Stimulated activated effector memory CD8-positive, alpha-beta T cell treated with anti-CD3 and anti-CD28 coated beads, Interleukin-12 subunit alpha, Interleukin-12 subunit beta, amount 100 ng/mL, for 72 hours (primary cell): Measurements from ENCODE around the gene KIF9.
"Not testable (repeated sequence)": the region's sequence is repeated elsewhere in the genome, so short reads cannot be mapped to it uniquely, and the experiment has no call there.

Source experiments
- ATAC-seq: fragments of 150-1000 bp; cut with Tn5 transposase; 2 replicates; pipeline ENCODE4 v1.10.0; 2021
- DNase-seq, 2 donors: peaks; one replicate each; pipeline ENCODE4 v3.0.0; 2021 to 2022; ENCODE audit warnings: low spot score in 2 of 2
- H3K27ac Mint-ChIP-seq: one replicate; pipeline ENCODE4 v1.8.0; 2022; ENCODE audit warnings: mild to moderate bottlenecking, mixed read lengths
- H3K36me3 Mint-ChIP-seq: one replicate; pipeline ENCODE4 v1.8.0; 2022; ENCODE audit warnings: mild to moderate bottlenecking, mixed read lengths
- H3K4me1 Mint-ChIP-seq: one replicate; pipeline ENCODE4 v1.8.0; 2022; ENCODE audit warnings: mixed read lengths
- H3K4me3 Mint-ChIP-seq: one replicate; pipeline ENCODE4 v1.8.0; 2022; ENCODE audit warnings: mild to moderate bottlenecking, mixed read lengths
- H3K9me3 Mint-ChIP-seq: one replicate; pipeline ENCODE4 v1.8.0; 2022; ENCODE audit warnings: mixed read lengths

KIF9 gene

DNA sequence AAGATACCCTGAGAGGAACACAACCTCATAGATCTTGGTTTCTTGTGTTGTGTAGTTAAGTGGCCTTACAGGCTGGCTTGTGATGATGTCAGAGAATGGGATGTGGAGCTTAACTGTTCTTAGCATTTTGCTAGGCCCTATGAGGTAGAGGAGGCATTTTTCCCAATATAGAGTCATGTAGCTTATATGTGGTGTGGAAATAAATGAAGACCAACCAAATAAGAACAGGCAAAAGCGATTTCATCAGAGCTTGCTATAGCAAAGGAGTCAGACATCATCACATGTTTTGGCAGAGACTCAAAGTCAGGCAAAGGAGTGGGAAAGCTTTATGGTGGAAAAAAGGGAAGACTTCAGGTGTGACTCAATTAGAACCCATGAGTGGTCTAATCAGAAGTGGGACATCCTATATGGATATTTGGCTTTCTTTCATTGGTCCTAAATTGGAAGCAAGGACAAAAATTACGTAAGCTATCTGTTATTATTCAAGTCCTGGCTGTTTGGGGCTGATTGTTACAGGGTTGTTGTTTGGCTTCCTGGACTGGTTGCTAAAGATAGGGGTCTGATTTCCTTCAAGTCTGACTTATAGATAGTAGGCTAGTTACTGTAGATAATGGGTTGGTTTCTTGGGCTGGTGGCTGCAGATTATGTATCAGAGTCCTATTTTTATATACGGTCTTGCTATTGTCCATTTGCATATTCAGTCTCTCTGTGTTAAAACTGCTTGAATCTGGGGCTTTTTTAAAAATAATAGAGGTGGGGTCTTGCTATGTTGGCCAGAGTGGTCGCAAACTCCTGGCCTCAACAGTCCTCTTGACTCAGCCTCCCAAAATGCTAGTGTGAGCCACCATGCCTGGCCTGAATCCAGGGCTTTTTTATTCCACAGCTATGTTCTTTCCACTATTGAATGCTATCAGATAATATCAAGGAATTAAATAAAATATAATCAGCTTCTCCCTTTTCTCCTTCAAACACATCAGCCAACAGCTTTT, 88.4 kb downstream of the KIF9 start:
- Mint-ChIP-seq H3K4me1 (no peaks in the 10 kb centered on the region), H3K36me3 (no peaks in the 10 kb centered on the region), H3K9me3 (no peaks in the 10 kb centered on the region), H3K4me3 (no peak overlapping the region), H3K27ac (no peak overlapping the region)
- ATAC-seq (no peak), DNase-seq (no peak)

DNA sequence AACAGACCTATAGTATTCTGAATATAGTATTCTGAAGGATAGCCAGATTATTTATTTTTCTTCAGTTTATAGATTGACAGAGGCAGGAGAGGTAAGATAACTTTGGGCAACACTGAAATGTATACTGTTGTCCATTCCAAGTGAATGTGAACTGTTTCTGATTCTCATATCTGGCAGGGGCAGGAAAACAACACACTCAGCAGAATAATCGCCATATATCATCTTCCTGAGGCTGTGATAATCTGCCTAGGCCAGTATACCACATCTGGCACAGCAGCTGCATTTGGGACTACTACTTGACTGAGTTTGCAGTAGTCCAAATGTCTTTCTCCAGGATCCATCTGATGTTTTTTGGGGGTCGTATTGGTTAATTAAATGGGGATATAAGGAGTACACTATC, 96.3 kb downstream of the KIF9 start:
- H3K27ac Mint-ChIP-seq, result no peak overlapping the region
- no peak overlapping the region for H3K4me3 Mint-ChIP-seq
- no peaks in the 10 kb centered on the region for H3K4me1 Mint-ChIP-seq
- ATAC-seq (no peak), DNase-seq (no peak)
- no peaks in the 10 kb centered on the region for H3K9me3 Mint-ChIP-seq
- H3K36me3 Mint-ChIP-seq, result peaks cover 6% of the 10 kb centered on the region

DNA sequence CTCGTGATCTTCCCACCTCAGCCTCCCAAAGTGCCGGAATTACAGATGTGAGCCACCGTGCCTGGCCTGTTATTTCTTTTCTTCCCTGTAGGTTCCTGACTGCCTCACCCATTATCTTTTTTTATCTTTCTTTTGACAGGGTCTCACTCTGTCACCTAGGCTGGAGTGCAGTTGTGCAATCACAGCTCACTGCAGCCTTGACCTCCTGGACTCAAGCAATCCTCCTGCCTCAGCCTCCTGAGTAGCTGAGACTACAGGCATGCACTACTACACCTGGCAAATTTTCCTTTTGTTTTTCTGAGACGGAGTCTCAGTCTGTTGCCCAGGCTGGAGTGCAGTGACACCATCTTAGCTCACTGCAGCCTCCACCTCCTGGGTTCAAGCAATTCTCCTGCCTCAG, 100.9 kb downstream of the KIF9 start:
- H3K4me3 Mint-ChIP-seq, ATAC-seq, DNase-seq, H3K27ac Mint-ChIP-seq, H3K4me1 Mint-ChIP-seq, H3K9me3 Mint-ChIP-seq: not testable (repeated sequence)
- H3K36me3 Mint-ChIP-seq, result peaks cover 12% of the 10 kb centered on the region

DNA sequence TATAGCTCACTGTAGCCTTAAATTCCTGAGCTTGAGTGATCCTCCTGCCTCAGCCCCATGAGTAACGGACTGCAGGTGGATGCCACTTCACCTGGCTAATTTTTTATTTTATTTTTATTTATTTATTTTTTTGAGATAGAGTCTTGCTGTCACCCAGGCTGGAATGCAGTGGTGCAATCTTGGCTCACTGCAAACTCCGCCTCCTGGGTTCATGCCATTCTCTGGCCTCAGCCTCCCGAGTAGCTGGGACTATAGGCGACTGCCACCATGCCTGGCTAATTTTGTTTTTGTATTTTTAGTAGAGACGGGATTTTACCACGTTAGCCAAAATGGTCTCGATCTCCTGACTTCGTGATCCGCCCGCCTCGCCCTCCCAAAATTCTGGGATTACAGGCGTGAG, 102.6 kb downstream of the KIF9 start:
- peaks cover 12% of the 10 kb centered on the region for H3K36me3 Mint-ChIP-seq
- not testable (repeated sequence) for ATAC-seq, H3K27ac Mint-ChIP-seq, DNase-seq, H3K4me3 Mint-ChIP-seq, H3K4me1 Mint-ChIP-seq, H3K9me3 Mint-ChIP-seq
